SK-N-SH (cell line): ENCODE results near the gene PACSIN2. TPM values are rescaled to one million over a fixed set of nuclear protein-coding genes. Genes with fewer than 3 reads are reported as not detected.

Experiments used
- CTCF ChIA-PET: fragments of 300-600, 350-600 bp; formaldehyde crosslinking; extraction: SDS; loops from one replicate; lab custom pipeline; 2021; lab: Yijun Ruan, JAX
- POLR2A ChIA-PET: fragments of 350-600 bp; sonication (Branson Sonifier 250); formaldehyde crosslinking; extraction: SDS; loops from one replicate; lab custom pipeline; 2020; ENCODE audit warnings: antibody characterized with exemption, inconsistent platforms; lab: Yijun Ruan, JAX
- DNase-seq: peaks from one replicate; pipeline ENCODE4 v3.0.0; 2012
- H2AFZ ChIP-seq: fragments of 200-600 bp; sonication (generic); 2 replicates; pipeline ENCODE4 v1.8.1; 2016; ENCODE audit warnings: antibody characterized with exemption, mild to moderate bottlenecking, low read depth
- H3F3A ChIP-seq: fragments of 200-600 bp; sonication (generic); replicated peaks from 2 replicates; pipeline ENCODE3; 2016; ENCODE audit warnings: antibody characterized with exemption, mild to moderate bottlenecking; ENCODE audit not compliant: insufficient read depth
- H3K27ac ChIP-seq, 2 experiments: fragments of 200-500 bp in 1 of 2; fragments of 200-600 bp in 1 of 2; sonication (Bioruptor generic) in 1 of 2; sonication (generic), shearing (Covaris generic) in 1 of 2; 2 replicates each; pipeline versions ENCODE4 v1.5.1 to v1.6.1; 2014 to 2016; ENCODE audit warnings: low read depth in 2 of 2, inconsistent platforms in 1 of 2, low read length in 1 of 2, mild to moderate bottlenecking in 1 of 2, mixed read lengths in 1 of 2
- H3K27me3 ChIP-seq: fragments of 200-600 bp; sonication (generic), shearing (Covaris generic); 2 replicates; pipeline ENCODE4 v1.6.1; 2016; ENCODE audit warnings: mixed run types; ENCODE audit not compliant: insufficient read depth
- H3K36me3 ChIP-seq, 2 experiments: fragments of 200-500 bp in 1 of 2; fragments of 200-600 bp in 1 of 2; sonication (Bioruptor generic) in 1 of 2; sonication (generic) in 1 of 2; replicated peaks in 1 of 2; 2 replicates each; pipeline versions ENCODE3 to v1.5.1; 2014 to 2016; ENCODE audit warnings: low read length in 1 of 2, mild to moderate bottlenecking in 1 of 2; ENCODE audit not compliant: insufficient read depth in 2 of 2, control insufficient read depth in 1 of 2
- H3K4me1 ChIP-seq, 2 experiments: fragments of 200-500 bp in 1 of 2; fragments of 200-600 bp in 1 of 2; sonication (Bioruptor generic) in 1 of 2; sonication (generic), shearing (Covaris generic) in 1 of 2; 2 replicates each; pipeline versions ENCODE4 v1.5.1 to v1.6.1; 2014 to 2016; ENCODE audit warnings: low read depth in 1 of 2, low read length in 1 of 2, mixed run types in 1 of 2; ENCODE audit not compliant: insufficient read depth in 2 of 2, control insufficient read depth in 1 of 2
- H3K4me2 ChIP-seq: fragments of 200-600 bp; sonication (generic), shearing (Covaris generic); 2 replicates; pipeline ENCODE4 v1.6.1; 2017; ENCODE audit warnings: mixed run types
- H3K4me3 ChIP-seq, 2 experiments: fragments of 200-500 bp in 1 of 2; fragments of 200-600 bp in 1 of 2; sonication (Bioruptor generic) in 1 of 2; sonication (generic), shearing (Covaris generic) in 1 of 2; 2 replicates each; pipeline versions ENCODE4 v1.5.1 to v1.8.1; 2014 to 2016; ENCODE audit warnings: low read depth in 2 of 2, inconsistent platforms in 1 of 2, low read length in 1 of 2, mild to moderate bottlenecking in 1 of 2, mixed read lengths in 1 of 2, moderate library complexity in 1 of 2
- H3K79me2 ChIP-seq: fragments of 200-600 bp; sonication (generic); 2 replicates; pipeline ENCODE4 v1.8.1; 2017; ENCODE audit warnings: mild to moderate bottlenecking; ENCODE audit not compliant: insufficient read depth
- H3K9ac ChIP-seq: fragments of 200-600 bp; sonication (generic); 2 replicates; pipeline ENCODE4 v1.6.1; 2017; ENCODE audit warnings: mixed run types
- H3K9me2 ChIP-seq: fragments of 200-600 bp; sonication (generic); 2 replicates; pipeline ENCODE4 v1.6.1; 2017; ENCODE audit warnings: mixed run types
- H3K9me3 ChIP-seq: fragments of 200-600 bp; sonication (generic); 2 replicates; pipeline ENCODE4 v1.6.1; 2017; ENCODE audit warnings: mixed run types, mild to moderate bottlenecking, moderate library complexity
- H4K20me1 ChIP-seq: fragments of 200-600 bp; sonication (generic); 2 replicates; pipeline ENCODE4 v1.6.1; 2017; ENCODE audit warnings: mild to moderate bottlenecking, mixed run types; ENCODE audit not compliant: insufficient read depth
- CHD2 ChIP-seq: fragments of 150-350 bp; IDR thresholded peaks from 2 replicates; pipeline ENCODE4 v1.6.1; 2018; ENCODE audit warnings: low read length; ENCODE audit not compliant: partially characterized antibody
- ELF1 ChIP-seq: IDR thresholded peaks from 2 replicates; pipeline ENCODE4 v1.4.0; 2012
- EZH2phosphoT487 ChIP-seq: fragments of 200-600 bp; sonication (generic); IDR thresholded peaks from 2 replicates; pipeline ENCODE4 v1.6.1; 2017; ENCODE audit warnings: low read depth, mixed run types, mild to moderate bottlenecking, antibody characterized with exemption, moderate library complexity, borderline replicate concordance
- IRF3 ChIP-seq: fragments of 150-350 bp; IDR thresholded peaks from 2 replicates; pipeline ENCODE4 v1.6.1; 2016; ENCODE audit warnings: mild to moderate bottlenecking, low read depth, low read length
- JUND ChIP-seq: IDR thresholded peaks from 2 replicates; pipeline ENCODE4 v1.4.0; 2012
- MEF2A ChIP-seq: IDR thresholded peaks from 2 replicates; pipeline ENCODE4 v1.4.0; 2012; ENCODE audit warnings: low read depth, borderline replicate concordance
- MXI1 ChIP-seq: IDR thresholded peaks from 2 replicates; pipeline ENCODE4 v1.6.1; 2012; ENCODE audit warnings: mild to moderate bottlenecking, low read depth, low read length, improper control_type of control experiment
- NFIC ChIP-seq: IDR thresholded peaks from 2 replicates; pipeline ENCODE4 v1.4.0; 2012; ENCODE audit warnings: borderline replicate concordance
- POLR2AphosphoS5 ChIP-seq: IDR thresholded peaks from 2 replicates; pipeline ENCODE4 v1.6.1; 2012; ENCODE audit warnings: low read depth, low read length
- RAD21 ChIP-seq: IDR thresholded peaks from 2 replicates; pipeline ENCODE4 v1.6.1; 2012; ENCODE audit warnings: mild to moderate bottlenecking, low read length
- RCOR1 ChIP-seq: fragments of 150-350 bp; IDR thresholded peaks from 2 replicates; pipeline ENCODE4 v1.6.1; 2017; ENCODE audit warnings: antibody characterized with exemption, low read length
- REST ChIP-seq: IDR thresholded peaks from 2 replicates; pipeline ENCODE4 v1.6.1; 2012; ENCODE audit warnings: mild to moderate bottlenecking, low read depth, low read length, moderate library complexity
- RFX5 ChIP-seq: IDR thresholded peaks from 2 replicates; pipeline ENCODE4 v1.6.1; 2012; ENCODE audit warnings: mild to moderate bottlenecking, improper control_type of control experiment, low read length
- RXRA ChIP-seq: IDR thresholded peaks from 2 replicates; pipeline ENCODE4 v1.4.0; 2012; ENCODE audit warnings: low read depth, mild to moderate bottlenecking, borderline replicate concordance
- SIN3A ChIP-seq: IDR thresholded peaks from 2 replicates; pipeline ENCODE4 v1.6.1; 2012; ENCODE audit warnings: low read depth, mild to moderate bottlenecking, low read length, moderate library complexity, borderline replicate concordance
- SMC3 ChIP-seq: IDR thresholded peaks from 2 replicates; pipeline ENCODE4 v1.6.1; 2012; ENCODE audit warnings: low read depth, low read length, improper control_type of control experiment
- TAF1 ChIP-seq: IDR thresholded peaks from 2 replicates; pipeline ENCODE4 v1.6.1; 2012; ENCODE audit warnings: low read depth, mild to moderate bottlenecking, low read length, moderate library complexity, borderline replicate concordance
- TEAD4 ChIP-seq: IDR thresholded peaks from 2 replicates; pipeline ENCODE4 v1.4.0; 2012; ENCODE audit warnings: mild to moderate bottlenecking, borderline replicate concordance; ENCODE audit not compliant: insufficient read depth
- YY1 ChIP-seq: IDR thresholded peaks from 2 replicates; pipeline ENCODE4 v1.4.0; 2012; ENCODE audit warnings: low read depth, mild to moderate bottlenecking
- ZBTB33 ChIP-seq: IDR thresholded peaks from 2 replicates; pipeline ENCODE4 v1.4.0; 2012; ENCODE audit warnings: low read depth, borderline replicate concordance
- whole genome bisulfite sequencing: methylation state at CpG from one replicate; pipeline ENCODE4 v1.1.6; 2017; ENCODE audit warnings: low lambda C conversion rate; 5-methylcytosine and 5-hydroxymethylcytosine counted together
- polyA plus RNA-seq, 3 experiments: library from polyadenylated mRNA; depleted of rRNA; stranded (reverse); fragments of >200 nt; gene quantifications; 2 replicates each; pipeline ENCODE4 v1.2.3, GENCODE V29; 2012

PACSIN2 gene
- polyA plus RNA-seq, 1 of the 3 experiments (the other 2 are of a cell fraction), result 60.5 TPM

GRCh38 chr22:42926104-42926503, 88.8 kb downstream of the PACSIN2 start:
- Histone ChIP-seq H3K27ac (peak overlapping the region in 1 of 2 experiments; percentile 53; a peak in 2 of 4 replicates), H3K4me1 (peaks cover 7 to 8% of the 10 kb centered on the region in 2 experiments; a peak in 2 of 4 replicates), H3K79me2 (peaks cover 89% of the 10 kb centered on the region), H3F3A (peaks cover 7% of the 10 kb centered on the region), H3K4me2 (no peak overlapping the region), H4K20me1 (0 out of 2 replicates have a peak, but pooled peaks cover 3% of the 10 kb centered on the region), H3K36me3 (no peaks in the 10 kb centered on the region), H3K9me3 (no peaks in the 10 kb centered on the region), H3K9ac (peak overlapping the region; percentile 28; the same call in 1 of the 2 replicates), H2AFZ (no peak overlapping the region), H3K9me2 (no peaks in the 10 kb centered on the region), H3K4me3 (no peak overlapping the region), H3K27me3 (no peaks in the 10 kb centered on the region)
- TF ChIP-seq TAF1, result no peak
- TF ChIP-seq TEAD4, result no peak
- no peak for TF ChIP-seq SMC3
- no peak for TF ChIP-seq YY1
- no peak for TF ChIP-seq IRF3
- no peak for TF ChIP-seq JUND
- TF ChIP-seq RXRA, result no peak
- no peak for TF ChIP-seq REST
- TF ChIP-seq MXI1, result no peak
- no peak for TF ChIP-seq NFIC
- TF ChIP-seq ZBTB33, result no peak
- TF ChIP-seq ELF1, result no peak
- no peak for TF ChIP-seq EZH2phosphoT487
- TF ChIP-seq POLR2AphosphoS5, result no peak
- no peak for TF ChIP-seq RAD21
- no peak for TF ChIP-seq RFX5
- TF ChIP-seq RCOR1, result no peak
- no peak for TF ChIP-seq CHD2
- no peak for TF ChIP-seq SIN3A
- TF ChIP-seq MEF2A, result no peak
- POLR2A ChIA-PET, result no interaction called here
- DNase-seq, result no peak
- WGBS, result 73% methylated on average over 3 of the region's 4 CpGs
- CTCF ChIA-PET, result interaction anchor here (1.0 to 1.6 kb wide), 2 partner anchors 59 to 108 kb away, joined by 4 read pairs; no protein-coding TSS in a partner anchor
